Liver (tissue), 9 donors: ENCODE data around the gene BABAM1. TPM values are rescaled to one million over a fixed set of nuclear protein-coding genes. Genes with fewer than 3 reads are reported as not detected.

ENCODE experiments used
- DNase-seq: peaks from one replicate; pipeline ENCODE4 v3.0.0-alpha.2; 2017; ENCODE audit warnings: low spot score
- H3K27ac ChIP-seq, 2 donors: one replicate each; pipeline ENCODE4 v1.7.0; 2013; ENCODE audit warnings: inconsistent platforms in 2 of 2, low read length in 2 of 2, control low read depth in 1 of 2, low read depth in 1 of 2, mild to moderate bottlenecking in 1 of 2
- H3K27me3 ChIP-seq, 4 donors: one replicate each; pipeline versions ENCODE4 v1.6.1 to v1.7.0; 2013; ENCODE audit warnings: low read length in 3 of 4, inconsistent platforms in 1 of 4, mild to moderate bottlenecking in 1 of 4, moderate library complexity in 1 of 4; ENCODE audit not compliant: control insufficient read depth in 4 of 4, insufficient read depth in 4 of 4
- H3K36me3 ChIP-seq, 4 donors: one replicate each; pipeline versions ENCODE4 v1.6.1 to v1.7.0; 2013; ENCODE audit warnings: low read length in 3 of 4, mild to moderate bottlenecking in 3 of 4, low read depth in 1 of 4, moderate library complexity in 1 of 4; ENCODE audit not compliant: control insufficient read depth in 4 of 4, insufficient read depth in 3 of 4
- H3K4me1 ChIP-seq, 4 donors: one replicate each; pipeline versions ENCODE4 v1.6.1 to v1.7.0; 2013; ENCODE audit warnings: low read length in 3 of 4, mild to moderate bottlenecking in 3 of 4, moderate library complexity in 1 of 4; ENCODE audit not compliant: control insufficient read depth in 4 of 4, insufficient read depth in 4 of 4
- H3K4me3 ChIP-seq, 3 donors: one replicate each; pipeline versions ENCODE4 v1.6.1 to v1.7.0; 2013; ENCODE audit warnings: low read length in 3 of 3, control low read depth in 1 of 3, low read depth in 1 of 3, mild to moderate bottlenecking in 1 of 3
- H3K9ac ChIP-seq, 2 donors: one replicate each; pipeline ENCODE4 v1.7.0; 2013; ENCODE audit warnings: low read length in 2 of 2, mild to moderate bottlenecking in 2 of 2, moderate library complexity in 2 of 2, control low read depth in 1 of 2, low read depth in 1 of 2
- H3K9me3 ChIP-seq, 4 donors: one replicate each; pipeline versions ENCODE4 v1.6.1 to v1.7.0; 2013; ENCODE audit warnings: low read length in 3 of 4; ENCODE audit not compliant: control insufficient read depth in 4 of 4
- EGR1 ChIP-seq, 2 donors: IDR thresholded peaks; 2 replicates each; pipeline ENCODE4 v1.6.1; 2016 to 2018; ENCODE audit warnings: antibody characterized with exemption in 2 of 2, low read depth in 2 of 2
- FOXA1 ChIP-seq: IDR thresholded peaks from 2 replicates; pipeline ENCODE4 v1.6.1; 2016; ENCODE audit warnings: antibody characterized with exemption
- FOXA2 ChIP-seq: IDR thresholded peaks from 2 replicates; pipeline ENCODE4 v1.6.1; 2016; ENCODE audit warnings: antibody characterized with exemption
- GABPA ChIP-seq, 2 donors: IDR thresholded peaks in 1 of 2; conservative IDR thresholded peaks in 1 of 2; 2 replicates each; pipeline ENCODE4 v1.6.1; 2016; ENCODE audit warnings: antibody characterized with exemption in 2 of 2, mild to moderate bottlenecking in 1 of 2, moderate library complexity in 1 of 2
- HNF4A ChIP-seq, 2 donors: conservative IDR thresholded peaks; 2 replicates each; pipeline ENCODE4 v1.6.1; 2016; ENCODE audit warnings: antibody characterized with exemption in 2 of 2, mild to moderate bottlenecking in 2 of 2
- HNF4G ChIP-seq: IDR thresholded peaks from 2 replicates; pipeline ENCODE4 v1.6.1; 2016; ENCODE audit warnings: antibody characterized with exemption
- JUND ChIP-seq, 2 donors: IDR thresholded peaks; 2 replicates each; pipeline ENCODE4 v1.6.1; 2016; ENCODE audit warnings: antibody characterized with exemption in 2 of 2
- RAD21 ChIP-seq, 2 donors: IDR thresholded peaks; 2 replicates each; pipeline ENCODE4 v1.6.1; 2016; ENCODE audit warnings: antibody characterized with exemption in 2 of 2, mild to moderate bottlenecking in 2 of 2
- SP1 ChIP-seq: IDR thresholded peaks from 2 replicates; pipeline ENCODE4 v1.6.1; 2018; ENCODE audit warnings: antibody characterized with exemption, mild to moderate bottlenecking
- YY1 ChIP-seq: IDR thresholded peaks from 2 replicates; pipeline ENCODE4 v1.6.1; 2016; ENCODE audit warnings: antibody characterized with exemption, mild to moderate bottlenecking
- WGBS: extraction: QIAGEN DNeasy Blood & Tissue Kit; methylation state at CpG from one replicate; pipeline ENCODE4 v1.1.7; 2013; 5-methylcytosine and 5-hydroxymethylcytosine counted together
- polyA plus RNA-seq, 2 donors: library from polyadenylated mRNA; stranded (reverse) in 1 of 2; unstranded in 1 of 2; fragments of 200-250 nt in 1 of 2; fragments of >200 nt in 1 of 2; fragmentation: Nextera tagmentation in 1 of 2; extraction: Ambion mirVana in 1 of 2; gene quantifications; one replicate each; pipeline versions ENCODE4 v1.2.1 to v1.2.3, GENCODE V29; 2013 to 2015
- total RNA-seq, 2 donors: library from RNA; depleted of rRNA; stranded (reverse); fragments of >200 nt; gene quantifications; one replicate each; pipeline ENCODE4 v1.2.3, GENCODE V29; 2014
- TF ChIP-seq, protein P1 (sequence below): IDR thresholded peaks from 2 replicates; pipeline ENCODE4 v1.6.1; 2016; ENCODE audit warnings: antibody characterized with exemption
- TF ChIP-seq, protein P2 (sequence below): fragments of 150-350 bp; IDR thresholded peaks from 2 replicates; pipeline ENCODE4 v1.5.1; 2017; ENCODE audit warnings: improper control_type of control experiment, low read depth, low read length; ENCODE audit not compliant: missing input control
- TF ChIP-seq, protein P3 (sequence below): IDR thresholded peaks from 2 replicates; pipeline ENCODE4 v1.6.1; 2016; ENCODE audit warnings: antibody characterized with exemption
- TF ChIP-seq, protein P4 (sequence below): IDR thresholded peaks from 2 replicates; pipeline ENCODE4 v1.6.1; 2016; ENCODE audit warnings: antibody characterized with exemption, mild to moderate bottlenecking
- TF ChIP-seq, protein P5 (sequence below): IDR thresholded peaks from 2 replicates; pipeline ENCODE4 v1.6.1; 2016; ENCODE audit warnings: antibody characterized with exemption
- donor health status: healthy.
- donor health status: healthy.
- donor health status: healthy.
- donor health status: healthy.
- donor health status: healthy.

BABAM1 gene
- total and polyA plus RNA-seq, 4 donors, result 29.3 to 47.0 (median 33.5) TPM

DNA sequence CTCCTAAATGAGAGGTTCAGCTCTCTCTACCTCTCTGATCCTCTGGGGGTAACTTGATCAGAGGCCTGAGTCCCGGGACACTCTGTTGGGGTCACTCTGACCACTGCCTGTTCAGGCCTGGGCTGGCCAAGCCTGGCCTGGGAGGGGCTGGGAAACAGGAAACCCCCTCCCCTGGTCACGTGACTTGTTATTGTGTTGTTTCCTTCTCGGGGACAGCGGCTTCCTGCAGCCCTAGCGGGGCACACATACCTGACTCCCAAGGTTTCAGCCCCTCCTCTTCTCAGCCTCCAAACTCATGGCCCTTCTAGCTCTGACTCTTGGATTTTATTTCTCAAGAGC, 2.6 kb upstream of the BABAM1 start, which contains the start of gene USHBP1:
Gene USHBP1, minus strand, starts transcription at position 105 of the 339 bp plus-strand sequence. CDS start 446 bp downstream, outside the sequence.
- H3K9ac ChIP-seq, result peak within 1 kb of the TSS in 1 of 2 donors; percentile 36
- peak within 1 kb of the TSS; percentile 13 to 46 for H3K27ac ChIP-seq
- peaks cover 0 to 3% (median 0%) of the 10 kb centered on the region in 4 donors for H3K36me3 ChIP-seq
- TF ChIP-seq HNF4A (conservative IDR thresholded peaks at IDR 0.05) (no peak), FOXA2 (no peak), YY1 (no peak), SP1 (peak; percentile 31)
- TF ChIP-seq, protein P1, sequence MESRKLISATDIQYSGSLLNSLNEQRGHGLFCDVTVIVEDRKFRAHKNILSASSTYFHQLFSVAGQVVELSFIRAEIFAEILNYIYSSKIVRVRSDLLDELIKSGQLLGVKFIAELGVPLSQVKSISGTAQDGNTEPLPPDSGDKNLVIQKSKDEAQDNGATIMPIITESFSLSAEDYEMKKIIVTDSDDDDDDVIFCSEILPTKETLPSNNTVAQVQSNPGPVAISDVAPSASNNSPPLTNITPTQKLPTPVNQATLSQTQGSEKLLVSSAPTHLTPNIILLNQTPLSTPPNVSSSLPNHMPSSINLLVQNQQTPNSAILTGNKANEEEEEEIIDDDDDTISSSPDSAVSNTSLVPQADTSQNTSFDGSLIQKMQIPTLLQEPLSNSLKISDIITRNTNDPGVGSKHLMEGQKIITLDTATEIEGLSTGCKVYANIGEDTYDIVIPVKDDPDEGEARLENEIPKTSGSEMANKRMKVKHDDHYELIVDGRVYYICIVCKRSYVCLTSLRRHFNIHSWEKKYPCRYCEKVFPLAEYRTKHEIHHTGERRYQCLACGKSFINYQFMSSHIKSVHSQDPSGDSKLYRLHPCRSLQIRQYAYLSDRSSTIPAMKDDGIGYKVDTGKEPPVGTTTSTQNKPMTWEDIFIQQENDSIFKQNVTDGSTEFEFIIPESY, result no peak
- 59% methylated on average over 5 of the region's 5 CpGs for WGBS
- no peak for DNase-seq
- no peaks in the 10 kb centered on the region for H3K27me3 ChIP-seq
- H3K4me3 ChIP-seq, result peak within 1 kb of the TSS in 1 of 3 donors; percentile 7
- H3K9me3 ChIP-seq, result no peaks in the 10 kb centered on the region
- peaks cover 3 to 11% (median 10%) of the 10 kb centered on the region in 4 donors for H3K4me1 ChIP-seq

- Histone ChIP-seq H3K27ac (no peak overlapping the region), H3K9ac (no peak overlapping the region), H3K36me3 (peaks cover 0 to 6% (median under 1%) of the 10 kb centered on the region in 4 donors), H3K4me3 (no peak overlapping the region), H3K4me1 (peaks cover 3 to 11% (median 10%) of the 10 kb centered on the region in 4 donors), H3K9me3 (no peaks in the 10 kb centered on the region), H3K27me3 (no peaks in the 10 kb centered on the region)
- no peak for TF ChIP-seq SP1
- TF ChIP-seq, protein P2, sequence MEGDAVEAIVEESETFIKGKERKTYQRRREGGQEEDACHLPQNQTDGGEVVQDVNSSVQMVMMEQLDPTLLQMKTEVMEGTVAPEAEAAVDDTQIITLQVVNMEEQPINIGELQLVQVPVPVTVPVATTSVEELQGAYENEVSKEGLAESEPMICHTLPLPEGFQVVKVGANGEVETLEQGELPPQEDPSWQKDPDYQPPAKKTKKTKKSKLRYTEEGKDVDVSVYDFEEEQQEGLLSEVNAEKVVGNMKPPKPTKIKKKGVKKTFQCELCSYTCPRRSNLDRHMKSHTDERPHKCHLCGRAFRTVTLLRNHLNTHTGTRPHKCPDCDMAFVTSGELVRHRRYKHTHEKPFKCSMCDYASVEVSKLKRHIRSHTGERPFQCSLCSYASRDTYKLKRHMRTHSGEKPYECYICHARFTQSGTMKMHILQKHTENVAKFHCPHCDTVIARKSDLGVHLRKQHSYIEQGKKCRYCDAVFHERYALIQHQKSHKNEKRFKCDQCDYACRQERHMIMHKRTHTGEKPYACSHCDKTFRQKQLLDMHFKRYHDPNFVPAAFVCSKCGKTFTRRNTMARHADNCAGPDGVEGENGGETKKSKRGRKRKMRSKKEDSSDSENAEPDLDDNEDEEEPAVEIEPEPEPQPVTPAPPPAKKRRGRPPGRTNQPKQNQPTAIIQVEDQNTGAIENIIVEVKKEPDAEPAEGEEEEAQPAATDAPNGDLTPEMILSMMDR, result no peak
- TF ChIP-seq HNF4G, result no peak
- TF ChIP-seq FOXA2, result no peak
- no peak for TF ChIP-seq HNF4A (conservative IDR thresholded peaks at IDR 0.05)
- TF ChIP-seq JUND (IDR thresholded peaks at IDR 0.05), result no peak
- TF ChIP-seq EGR1 (IDR thresholded peaks at IDR 0.05; ENCODE audit: low read depth in 2 of 2), result no peak
- TF ChIP-seq FOXA1, result no peak
- TF ChIP-seq, protein P3, sequence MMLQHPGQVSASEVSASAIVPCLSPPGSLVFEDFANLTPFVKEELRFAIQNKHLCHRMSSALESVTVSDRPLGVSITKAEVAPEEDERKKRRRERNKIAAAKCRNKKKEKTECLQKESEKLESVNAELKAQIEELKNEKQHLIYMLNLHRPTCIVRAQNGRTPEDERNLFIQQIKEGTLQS, result no peak
- no peak for TF ChIP-seq GABPA (IDR thresholded peaks at IDR 0.05 in 1 of 2, conservative IDR thresholded peaks at IDR 0.05 in 1 of 2)
- TF ChIP-seq YY1, result no peak
- no peak for TF ChIP-seq RAD21 (IDR thresholded peaks at IDR 0.05)
- TF ChIP-seq, protein P4, sequence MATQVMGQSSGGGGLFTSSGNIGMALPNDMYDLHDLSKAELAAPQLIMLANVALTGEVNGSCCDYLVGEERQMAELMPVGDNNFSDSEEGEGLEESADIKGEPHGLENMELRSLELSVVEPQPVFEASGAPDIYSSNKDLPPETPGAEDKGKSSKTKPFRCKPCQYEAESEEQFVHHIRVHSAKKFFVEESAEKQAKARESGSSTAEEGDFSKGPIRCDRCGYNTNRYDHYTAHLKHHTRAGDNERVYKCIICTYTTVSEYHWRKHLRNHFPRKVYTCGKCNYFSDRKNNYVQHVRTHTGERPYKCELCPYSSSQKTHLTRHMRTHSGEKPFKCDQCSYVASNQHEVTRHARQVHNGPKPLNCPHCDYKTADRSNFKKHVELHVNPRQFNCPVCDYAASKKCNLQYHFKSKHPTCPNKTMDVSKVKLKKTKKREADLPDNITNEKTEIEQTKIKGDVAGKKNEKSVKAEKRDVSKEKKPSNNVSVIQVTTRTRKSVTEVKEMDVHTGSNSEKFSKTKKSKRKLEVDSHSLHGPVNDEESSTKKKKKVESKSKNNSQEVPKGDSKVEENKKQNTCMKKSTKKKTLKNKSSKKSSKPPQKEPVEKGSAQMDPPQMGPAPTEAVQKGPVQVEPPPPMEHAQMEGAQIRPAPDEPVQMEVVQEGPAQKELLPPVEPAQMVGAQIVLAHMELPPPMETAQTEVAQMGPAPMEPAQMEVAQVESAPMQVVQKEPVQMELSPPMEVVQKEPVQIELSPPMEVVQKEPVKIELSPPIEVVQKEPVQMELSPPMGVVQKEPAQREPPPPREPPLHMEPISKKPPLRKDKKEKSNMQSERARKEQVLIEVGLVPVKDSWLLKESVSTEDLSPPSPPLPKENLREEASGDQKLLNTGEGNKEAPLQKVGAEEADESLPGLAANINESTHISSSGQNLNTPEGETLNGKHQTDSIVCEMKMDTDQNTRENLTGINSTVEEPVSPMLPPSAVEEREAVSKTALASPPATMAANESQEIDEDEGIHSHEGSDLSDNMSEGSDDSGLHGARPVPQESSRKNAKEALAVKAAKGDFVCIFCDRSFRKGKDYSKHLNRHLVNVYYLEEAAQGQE, result no peak
- TF ChIP-seq, protein P5, sequence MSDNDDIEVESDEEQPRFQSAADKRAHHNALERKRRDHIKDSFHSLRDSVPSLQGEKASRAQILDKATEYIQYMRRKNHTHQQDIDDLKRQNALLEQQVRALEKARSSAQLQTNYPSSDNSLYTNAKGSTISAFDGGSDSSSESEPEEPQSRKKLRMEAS, result no peak
- TF ChIP-seq, protein P1, result no peak
- no peak for DNase-seq
- WGBS, result 93% methylated on average over 7 of the region's 7 CpGs
Measured at GRCh38 chr19:17266026-17266425, 1.2 kb upstream of the BABAM1 start.
